Measurements from ENCODE around the gene TNFRSF14.
A peak's percentile ranks its signal among the peaks of the same experiment; 100 is the strongest.
"Not testable (repeated sequence)": the region's sequence is repeated elsewhere in the genome, so short reads cannot be mapped to it uniquely, and the experiment has no call there.

The TNFRSF14 gene

DNA sequence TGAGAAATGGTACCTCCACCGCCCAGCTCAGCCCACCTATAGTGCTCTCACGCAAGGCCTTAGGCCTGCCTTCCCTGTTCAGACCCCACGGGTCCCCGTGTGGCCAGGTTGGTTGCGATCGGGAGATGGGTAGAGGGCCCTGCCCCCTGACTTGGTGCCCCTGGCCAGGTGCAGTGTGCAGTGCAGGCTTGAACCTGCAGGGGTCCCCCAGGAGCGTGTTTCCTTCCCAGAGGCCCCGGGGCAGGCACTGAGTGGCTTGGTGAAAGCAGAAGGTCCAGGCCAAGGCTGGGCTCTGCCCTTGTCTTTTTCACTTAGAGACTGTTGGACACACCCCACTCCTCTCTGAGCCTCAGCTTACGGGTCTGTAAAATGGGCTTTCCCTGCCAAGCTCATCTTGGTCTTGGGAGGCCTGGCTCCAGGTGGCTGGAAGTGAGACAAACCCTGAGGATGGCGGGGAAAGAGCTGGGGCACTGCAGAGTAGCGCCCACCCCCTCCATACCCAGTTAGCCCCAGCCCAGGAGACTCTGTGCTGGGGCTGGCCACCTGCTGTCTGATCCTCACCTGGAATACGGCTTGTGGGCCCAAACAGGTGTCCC, 16.8 kb upstream of the TNFRSF14 start:
- no peak for DNase-seq

- DNase-seq, result no peak
These were observed 15.2 kb upstream of the TNFRSF14 start for GRCh38 chr1:2540816-2541492.

DNA sequence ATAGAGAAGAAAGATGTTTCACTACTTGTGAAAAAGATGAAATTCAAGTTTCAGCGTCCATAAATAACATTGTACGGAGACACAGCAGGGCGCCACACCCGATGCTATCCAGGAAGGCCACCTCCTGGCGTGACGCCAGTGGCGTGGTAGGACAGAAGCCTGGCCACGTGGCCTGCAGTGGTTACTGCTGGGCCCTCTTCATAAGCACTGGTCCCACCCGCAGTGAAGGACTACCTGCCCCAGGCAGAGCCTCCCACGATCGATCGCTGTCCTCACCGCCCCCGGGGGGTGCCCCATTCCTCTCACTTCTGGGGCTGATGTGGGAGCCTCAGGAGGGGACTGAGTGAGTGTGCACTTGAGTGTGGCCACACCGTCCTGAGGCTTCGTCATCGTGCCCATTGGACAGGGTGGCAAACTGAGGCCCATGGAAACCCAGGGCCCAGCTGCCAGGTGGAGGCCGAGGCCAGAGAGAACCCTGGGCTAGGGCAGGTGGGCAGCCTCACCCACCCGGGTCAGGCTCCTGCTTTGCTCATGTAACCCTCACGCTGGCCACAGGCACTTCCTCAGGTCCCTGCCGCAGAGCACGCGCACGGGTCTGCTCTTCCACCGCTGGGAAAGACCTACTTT, 14.4 kb upstream of the TNFRSF14 start:
- DNase-seq, result peak; percentile 49

DNA sequence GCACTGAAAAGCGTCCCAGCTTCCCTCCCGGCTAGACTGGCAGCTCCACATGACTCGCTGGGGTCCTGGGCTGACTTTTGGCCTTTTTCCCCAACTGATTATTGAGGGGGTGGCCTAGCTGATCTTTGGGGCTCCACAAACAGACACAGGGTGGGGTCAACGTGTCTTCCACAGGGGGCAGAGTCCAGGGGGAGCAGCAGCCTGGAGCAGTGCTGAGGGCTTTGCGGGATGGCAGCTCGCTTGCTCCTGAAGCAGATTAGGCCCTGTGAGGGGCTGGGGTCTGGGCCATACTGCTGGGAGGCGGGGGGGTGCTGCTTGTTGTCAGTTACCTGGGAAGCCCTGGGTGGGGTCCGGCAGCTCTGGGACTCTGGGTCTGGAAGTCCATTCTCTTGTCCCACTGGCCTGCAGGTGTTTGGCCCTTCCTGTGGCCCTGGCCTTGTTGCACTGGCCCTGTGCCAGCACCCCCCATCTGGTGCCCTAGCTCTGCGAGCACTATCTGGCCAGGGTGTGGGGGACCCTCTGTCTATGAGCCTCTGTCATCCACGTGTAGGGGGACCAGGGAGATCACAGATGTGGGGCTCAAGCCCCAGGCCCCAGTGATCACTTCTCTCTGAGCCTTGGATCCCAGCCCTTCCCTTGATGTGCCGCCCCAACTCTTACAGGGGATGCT, 13.8 kb upstream of the TNFRSF14 start:
- no peak for DNase-seq

- DNase-seq, result no peak
These were observed 12.6 kb upstream of the TNFRSF14 start for GRCh38 chr1:2543543-2544092.

DNA sequence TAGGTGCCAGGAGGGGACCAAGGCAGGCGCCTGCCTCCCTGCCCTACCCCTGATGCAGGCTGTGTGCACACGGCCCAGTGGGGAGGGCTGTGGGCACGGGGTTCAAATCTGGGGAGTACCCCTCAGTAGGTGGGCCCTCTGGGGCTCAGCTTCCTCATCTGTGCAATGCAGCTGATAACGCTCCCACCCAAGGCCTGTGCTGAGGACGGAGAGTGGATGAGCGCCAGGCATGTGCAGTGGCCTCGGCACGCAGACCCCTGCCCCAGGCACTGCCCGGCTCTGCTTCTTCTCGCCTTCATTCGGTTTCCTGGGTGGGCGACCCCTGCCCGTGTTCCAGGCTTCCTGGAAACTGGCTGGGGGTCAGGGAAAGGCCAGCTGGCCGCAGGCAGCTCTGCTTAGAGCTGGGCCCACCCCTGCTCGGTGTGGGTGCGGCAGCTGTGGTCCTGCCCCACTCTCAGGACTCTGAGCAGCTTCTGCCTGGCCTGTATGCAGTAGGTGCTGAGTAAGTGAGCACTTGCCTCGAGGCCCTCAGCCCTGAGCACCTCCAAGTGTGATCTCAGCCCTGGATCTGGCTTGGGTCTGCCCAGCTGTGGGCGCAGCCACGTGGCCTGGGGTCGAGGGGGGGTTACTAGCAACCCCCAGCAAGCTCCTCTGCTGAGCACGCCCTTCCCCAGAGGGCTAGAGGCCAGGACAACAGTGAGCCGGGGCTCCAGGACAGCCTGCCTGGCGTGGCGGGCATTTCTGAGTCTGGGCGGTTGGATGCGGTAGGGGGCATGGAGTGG, 11.9 kb upstream of the TNFRSF14 start:
- DNase-seq, result no peak

DNA sequence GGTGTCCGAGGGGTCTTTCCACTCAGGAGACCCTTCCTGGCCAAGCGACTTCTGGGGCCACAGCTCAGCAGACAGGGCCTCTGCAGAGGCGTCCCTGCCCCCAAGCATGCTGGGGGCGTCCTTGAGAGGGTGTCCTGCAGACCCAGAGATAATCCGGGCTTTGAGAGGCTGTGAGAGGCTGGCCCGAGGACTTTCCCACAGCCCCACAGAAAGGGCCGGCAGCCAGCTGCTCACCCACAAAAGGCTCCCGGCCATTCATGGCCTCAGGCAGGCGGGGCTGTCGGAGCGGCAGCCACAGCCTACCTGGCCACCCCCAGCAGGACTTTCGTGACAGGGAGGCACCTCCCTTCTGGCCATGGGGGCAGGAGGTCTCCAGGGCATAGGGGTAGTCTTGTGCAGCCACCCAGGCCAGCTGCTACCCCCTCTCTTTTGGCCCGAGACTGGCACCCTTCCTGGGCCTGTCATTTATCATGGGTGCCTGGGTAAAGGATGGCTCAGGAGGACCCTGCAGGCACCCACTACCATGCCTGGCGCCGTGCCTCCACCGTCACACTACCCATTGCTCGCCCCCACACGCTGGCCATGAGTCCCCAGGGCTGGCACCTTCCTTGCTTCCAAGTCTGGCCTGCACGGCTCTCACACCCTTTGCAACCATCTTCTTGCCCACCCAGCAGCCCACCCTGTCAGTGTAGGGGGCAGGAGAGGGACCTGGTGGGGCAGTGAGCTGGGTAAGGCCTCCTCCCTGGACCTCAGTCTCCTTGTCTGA, 11.1 kb upstream of the TNFRSF14 start:
- DNase-seq, result no peak

DNA sequence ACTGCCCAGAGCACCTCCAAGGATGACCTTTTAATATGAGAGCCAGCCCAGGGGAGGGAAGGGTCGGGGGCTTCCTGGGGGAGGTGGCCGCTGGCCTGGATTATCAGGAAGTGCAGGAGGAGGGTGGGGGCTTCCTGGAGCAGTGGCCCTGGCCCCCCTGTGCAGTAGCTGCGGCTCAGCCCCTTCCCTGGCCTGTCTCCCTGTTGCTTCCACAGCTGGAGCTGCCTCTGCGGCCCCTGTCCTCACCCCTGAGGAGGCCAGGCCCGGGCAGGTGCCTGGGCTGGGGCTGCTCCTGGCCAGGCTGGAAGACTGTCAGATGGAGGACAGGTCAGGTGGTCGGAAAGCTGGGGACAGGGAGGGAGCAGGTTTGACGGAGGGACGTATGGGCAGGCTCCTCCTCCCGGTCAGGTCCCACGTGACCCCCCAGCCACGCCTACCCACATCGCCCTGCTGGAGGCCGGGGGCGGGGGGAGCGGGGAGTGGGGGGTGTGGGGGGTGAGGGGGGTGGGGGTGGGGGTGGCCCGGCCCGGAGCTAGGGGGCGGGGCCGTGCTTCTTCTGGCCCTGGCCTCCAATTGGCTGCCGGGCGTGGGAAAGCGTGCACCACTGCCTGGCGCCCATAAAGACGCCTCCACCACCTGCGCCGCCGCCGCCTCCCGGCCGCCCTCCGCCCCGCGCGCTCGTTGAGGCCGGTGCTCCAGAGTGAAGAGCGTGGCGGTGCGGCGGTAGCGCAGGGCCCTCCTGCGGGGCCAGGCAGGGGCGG, 10.2 kb upstream of the TNFRSF14 start:
- peak; percentile 82 for DNase-seq

DNA sequence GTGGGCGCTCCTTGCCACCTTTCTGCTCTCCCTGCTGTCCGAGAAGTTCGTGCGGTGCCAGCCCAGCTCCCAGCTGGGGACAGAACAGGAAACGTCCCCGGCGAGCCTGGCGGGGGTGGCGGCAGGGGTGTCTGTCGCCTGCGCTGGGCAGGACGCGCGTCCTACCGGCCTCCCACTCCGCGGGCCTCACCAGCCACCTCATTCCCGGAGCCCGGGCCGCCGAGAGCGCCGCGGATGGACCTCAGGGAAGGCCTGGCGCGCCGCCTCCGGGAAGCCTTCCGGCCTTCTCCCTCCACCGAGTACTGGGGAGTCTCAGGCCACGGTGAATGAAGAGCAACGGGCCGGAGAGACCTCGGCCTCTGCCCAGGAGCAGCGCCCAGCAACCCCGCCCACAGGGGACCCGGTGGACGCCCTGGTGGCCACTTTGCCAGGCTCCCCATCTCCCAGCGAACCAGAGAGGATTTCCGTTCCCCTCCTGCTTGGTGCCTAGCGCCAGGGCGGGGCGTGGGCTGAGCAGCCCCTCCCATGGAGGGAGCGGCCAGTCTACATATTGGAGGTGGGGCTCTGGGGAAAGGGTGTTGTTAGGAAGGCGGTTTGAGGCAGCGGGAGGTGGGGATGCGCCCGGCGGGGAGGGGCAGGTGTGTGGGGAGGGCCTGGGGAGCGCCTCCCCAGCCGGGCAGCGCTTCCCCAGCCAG, 9.5 kb upstream of the TNFRSF14 start:
- DNase-seq, result peak; percentile 51

- DNase-seq, result no peak
These were observed 8.7 kb upstream of the TNFRSF14 start for GRCh38 chr1:2547210-2548067.

- peak; percentile 70 for DNase-seq
These were observed 8.0 kb upstream of the TNFRSF14 start for GRCh38 chr1:2548068-2548589.

- not testable (repeated sequence) for DNase-seq
These were observed 6.7 kb upstream of the TNFRSF14 start for GRCh38 chr1:2549367-2550029.

- DNase-seq, result not testable (repeated sequence)
These were observed 5.8 kb upstream of the TNFRSF14 start for GRCh38 chr1:2550309-2550861.

- DNase-seq, result not testable (repeated sequence)
These were observed 4.6 kb upstream of the TNFRSF14 start for GRCh38 chr1:2551544-2551943.

GRCh38 chr1:2552189-2552588, 4.0 kb upstream of the TNFRSF14 start:
- no peak for DNase-seq

- DNase-seq, result not testable (repeated sequence)
These were observed 3.1 kb upstream of the TNFRSF14 start for GRCh38 chr1:2553076-2553475.

- no peak for DNase-seq
These were observed 2.1 kb upstream of the TNFRSF14 start for GRCh38 chr1:2553871-2554620.
